Activated CD4-positive, alpha-beta T cell treated with anti-CD3 and anti-CD28 coated beads, Interleukin-2, Interleukin-4, amounts not matched to agents 100 ng/mL and 50 ng/mL, durations not matched to agents 16 hours and 8 hours (primary cell): ENCODE results near the gene RASSF5.
A peak's percentile ranks its signal among the peaks of the same experiment; 100 is the strongest.
"Not testable (repeated sequence)": the region's sequence is repeated elsewhere in the genome, so short reads cannot be mapped to it uniquely, and the experiment has no call there.

Experiments
- DNase-seq: peaks from one replicate; pipeline ENCODE4 v3.0.0-alpha.2; 2020; ENCODE audit warnings: low spot score

Gene RASSF5

DNA sequence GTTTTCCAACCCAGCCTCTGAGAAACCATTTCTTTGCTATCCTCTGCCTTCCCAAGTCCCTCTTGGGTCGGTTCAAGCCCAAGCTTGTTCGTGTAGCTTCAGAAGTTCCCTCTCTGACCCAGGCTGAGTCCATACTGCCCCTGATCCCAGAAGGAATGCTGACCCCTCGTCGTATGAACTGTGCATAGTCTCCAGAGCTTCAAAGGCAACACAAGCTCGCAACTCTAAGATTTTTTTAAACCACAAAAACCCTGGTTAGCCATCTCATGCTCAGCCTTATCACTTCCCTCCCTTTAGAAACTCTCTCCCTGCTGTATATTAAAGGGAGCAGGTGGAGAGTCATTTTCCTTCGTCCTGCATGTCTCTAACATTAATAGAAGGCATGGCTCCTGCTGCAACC is 81.2 kb downstream of the RASSF5 start:
- no peak for DNase-seq

- no peak for DNase-seq
Observed at GRCh38 chr1:206589206-206589605, 81.9 kb downstream of the RASSF5 start.

DNA sequence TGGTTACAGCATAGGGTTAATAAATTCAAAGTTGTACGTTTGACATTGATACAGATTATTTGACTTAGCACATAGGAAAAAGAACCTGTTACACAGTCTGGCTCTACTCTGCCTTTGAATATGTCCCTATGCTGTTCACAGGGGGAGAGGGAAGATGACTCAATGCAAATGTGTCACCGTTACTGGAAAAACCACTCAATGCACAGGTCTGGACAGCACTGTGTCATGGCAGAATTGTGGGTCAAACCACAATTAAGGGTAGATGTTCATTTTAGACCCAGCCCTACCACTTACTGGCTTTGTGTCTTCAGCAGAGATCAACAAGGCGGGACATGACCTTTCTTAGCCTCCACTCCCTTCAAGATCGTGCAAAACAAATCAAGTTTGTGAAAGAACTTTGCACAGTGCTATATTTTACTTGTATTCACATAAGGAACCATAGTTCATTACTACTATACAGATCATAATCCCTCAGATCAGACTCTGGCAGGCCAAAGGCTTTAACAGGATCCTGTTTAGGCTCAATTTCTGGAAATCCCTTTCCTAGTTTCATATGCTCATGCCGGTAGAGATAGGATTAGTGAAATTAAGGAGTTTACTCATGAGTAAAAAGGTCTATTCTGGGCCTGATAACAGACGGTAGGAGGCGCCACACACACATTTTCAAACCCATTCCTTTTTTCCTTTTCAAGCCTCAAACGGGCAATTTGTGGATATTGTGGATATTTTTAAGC is 82.9 kb downstream of the RASSF5 start:
- peak; percentile 95 for DNase-seq

- DNase-seq, result no peak
Observed at GRCh38 chr1:206591226-206591625, 83.9 kb downstream of the RASSF5 start.

DNA sequence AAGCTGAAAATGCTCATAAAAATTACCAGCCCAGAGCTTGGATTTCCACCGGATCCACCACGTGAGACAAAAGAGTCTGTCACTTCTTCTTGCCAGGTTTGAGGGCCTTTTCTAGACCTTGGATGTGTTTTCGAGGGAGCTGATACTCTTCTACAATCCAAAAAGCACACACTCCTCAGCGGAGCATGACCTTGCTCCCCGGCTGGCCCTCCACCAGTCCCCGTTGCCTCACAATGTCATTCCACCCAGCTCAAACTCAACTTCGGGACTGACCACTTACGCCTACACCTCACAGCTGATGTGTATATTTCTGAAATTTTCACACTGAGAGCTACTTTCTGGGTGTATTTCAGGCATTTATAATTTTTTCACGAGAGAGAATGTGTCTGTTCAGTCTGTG is 84.4 kb downstream of the RASSF5 start:
- DNase-seq, result no peak

DNA sequence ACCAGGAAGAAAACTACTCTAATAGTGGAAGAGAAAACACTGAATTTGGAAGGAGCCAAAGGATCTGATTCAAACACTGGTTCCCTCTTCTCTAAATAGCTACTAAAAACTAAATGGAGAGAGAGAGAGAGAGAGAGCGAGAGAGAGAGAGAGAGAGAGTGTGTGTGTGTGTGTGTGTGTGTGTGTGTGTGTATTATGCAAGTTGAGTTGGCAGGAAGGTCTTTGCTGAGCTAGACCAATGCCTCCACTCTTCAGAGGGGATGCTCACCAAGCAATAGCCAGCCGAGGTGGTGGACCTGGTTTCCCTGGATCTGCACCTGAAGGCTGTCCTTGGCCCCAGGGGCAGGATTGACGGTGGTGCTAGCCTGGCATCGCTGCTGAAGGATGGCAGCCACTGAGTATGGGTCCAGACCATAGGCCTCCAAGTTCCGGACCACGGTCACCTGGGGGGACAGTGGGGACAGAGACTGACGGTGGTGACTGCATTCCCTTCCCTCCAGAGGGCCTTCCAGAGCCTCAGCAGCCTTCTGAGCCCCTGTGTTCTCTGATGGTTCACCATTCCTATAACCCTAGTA is 86.1 kb downstream of the RASSF5 start:
- DNase-seq, result no peak

GRCh38 chr1:206595581-206596318 is 88.4 kb downstream of the RASSF5 start:
- no peak for DNase-seq

- no peak for DNase-seq
Observed at GRCh38 chr1:206596319-206596666, 89.0 kb downstream of the RASSF5 start.

DNA sequence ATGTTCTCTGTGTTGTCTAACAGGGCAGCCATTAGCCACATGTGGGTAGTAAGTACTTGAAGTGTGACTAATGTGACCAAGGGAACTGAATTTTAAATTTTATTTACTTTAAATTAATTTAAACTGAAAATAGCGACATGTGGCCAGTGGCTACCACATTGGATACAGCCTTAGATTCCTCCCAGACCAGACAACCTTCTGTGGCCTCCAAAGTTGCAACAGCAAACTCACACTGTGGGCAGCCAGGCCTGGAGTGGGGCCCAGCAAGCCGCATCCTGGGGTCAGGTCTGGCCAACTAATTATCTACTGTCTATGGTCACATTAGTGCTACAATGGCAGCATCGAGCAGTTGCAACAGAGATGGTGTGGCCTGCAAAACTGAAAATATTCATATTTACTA is 93.2 kb downstream of the RASSF5 start:
- DNase-seq, result no peak

- no peak for DNase-seq
Observed at GRCh38 chr1:206604861-206605260, 97.5 kb downstream of the RASSF5 start.

- no peak for DNase-seq
Observed at GRCh38 chr1:206606867-206607266, 99.5 kb downstream of the RASSF5 start.

DNA sequence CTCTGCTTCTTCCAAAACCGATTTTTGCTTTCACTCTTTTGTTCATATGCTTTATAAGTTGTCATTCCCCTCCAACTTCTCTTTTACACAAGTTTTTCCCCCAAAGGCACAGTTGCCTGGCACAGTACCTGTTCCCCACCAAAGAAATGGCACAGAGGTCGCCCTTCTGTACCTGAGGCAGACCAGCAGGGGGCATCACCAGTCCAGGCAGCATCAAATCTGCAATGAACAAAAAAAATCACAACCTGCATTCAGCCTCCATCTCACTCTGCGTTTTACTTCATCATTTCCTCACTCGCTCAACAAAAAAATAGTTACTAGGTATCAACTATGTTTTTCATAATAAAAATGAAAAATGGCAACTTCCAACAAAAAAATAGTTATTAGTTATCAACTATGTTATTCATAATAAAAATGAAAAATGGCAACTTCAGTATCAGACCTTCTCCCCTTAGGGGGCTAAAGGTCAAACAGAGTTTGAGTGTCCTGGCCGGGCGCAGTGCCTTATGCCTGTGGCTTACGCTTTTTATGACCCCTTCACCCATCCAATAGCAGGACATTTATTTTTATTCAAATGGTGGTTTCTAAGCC is 100.9 kb downstream of the RASSF5 start:
- peak; percentile 74 for DNase-seq

DNA sequence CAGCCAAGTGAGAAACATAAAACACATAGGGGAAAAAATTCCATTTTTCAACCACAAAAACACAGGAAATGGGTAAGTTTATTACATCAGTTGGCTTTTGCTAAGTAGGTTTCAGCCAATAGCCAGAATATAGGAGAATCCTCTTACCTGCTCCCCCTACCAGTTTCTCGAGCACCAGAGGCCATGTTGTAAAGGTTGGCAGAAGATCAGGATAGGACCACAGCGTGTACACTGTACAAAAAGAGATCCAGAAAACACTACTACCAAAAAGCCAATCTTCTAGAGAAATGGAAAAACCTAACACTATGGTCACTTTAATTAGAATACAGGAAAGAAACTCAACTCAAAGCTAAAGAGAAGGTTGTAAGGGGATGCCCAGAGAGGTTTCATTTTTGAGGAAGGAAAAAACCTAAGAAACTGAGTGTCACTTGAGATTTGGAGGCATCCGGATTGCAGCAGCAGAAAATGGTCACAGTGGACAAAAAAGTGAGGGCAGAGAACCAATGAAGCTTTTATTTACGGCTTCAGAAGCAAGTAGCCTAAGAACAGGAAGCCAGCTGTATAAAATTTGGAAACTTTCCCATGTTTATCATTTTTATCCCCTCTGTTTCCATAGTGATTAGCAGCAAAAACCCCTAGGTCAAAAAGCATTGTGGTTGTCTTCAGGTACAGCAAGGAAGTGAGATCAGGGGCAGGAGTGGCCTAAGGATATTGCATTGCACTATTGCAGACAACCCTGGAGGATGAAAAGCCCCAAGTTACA is 102.1 kb downstream of the RASSF5 start:
- peak; percentile 51 for DNase-seq

GRCh38 chr1:206612129-206612876 is 105.0 kb downstream of the RASSF5 start, which contains the start of gene EIF2D:
Gene EIF2D, minus strand, starts transcription at chr1:206612465. Its CDS starts 123 bp downstream, at chr1:206612342.
- peak; percentile 97 for DNase-seq

GRCh38 chr1:206626396-206626795 is 119.1 kb downstream of the RASSF5 start:
- not testable (repeated sequence) for DNase-seq

DNA sequence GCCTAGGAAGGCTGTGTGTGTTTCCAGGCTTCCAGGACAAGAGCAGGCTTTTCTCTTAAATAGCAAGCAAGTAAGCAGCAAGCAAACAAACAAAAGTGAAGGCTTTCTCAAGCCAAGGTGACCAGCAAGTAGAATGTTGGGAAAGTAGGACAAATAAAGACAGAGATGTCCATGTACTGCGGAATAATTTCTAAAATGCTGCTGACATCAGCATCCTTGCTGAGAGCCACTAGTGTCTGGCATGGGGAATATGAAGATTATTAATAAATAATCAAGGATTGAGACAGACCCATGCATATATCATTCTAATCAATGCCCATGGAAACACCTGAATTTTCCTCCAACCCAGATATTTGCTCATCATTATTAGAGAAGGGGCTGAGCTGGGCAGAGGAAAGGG is 121.6 kb downstream of the RASSF5 start:
- no peak for DNase-seq

DNA sequence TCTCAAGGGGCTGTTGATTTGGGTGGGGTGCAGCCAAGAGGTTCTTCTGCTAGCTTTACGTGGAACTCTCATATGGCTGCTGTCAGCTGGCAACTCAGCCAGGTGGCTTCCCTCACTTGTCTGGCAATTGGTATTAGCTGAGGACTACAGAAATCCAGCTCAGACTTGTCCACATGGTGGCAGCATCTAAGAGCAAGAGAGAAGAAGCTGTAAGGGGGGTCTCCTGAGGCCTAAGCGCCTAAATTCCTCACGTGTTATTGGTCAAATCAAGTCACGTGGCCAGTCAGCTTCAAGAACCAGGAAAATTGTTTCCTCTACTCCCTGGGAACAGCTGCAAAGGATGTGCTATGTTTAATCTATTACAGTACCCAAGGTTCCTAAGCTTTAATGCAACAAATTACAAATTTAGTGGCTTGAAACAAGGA is 123.8 kb downstream of the RASSF5 start:
- peak; percentile 39 for DNase-seq

- no peak for DNase-seq
Observed at GRCh38 chr1:206633708-206634121, 126.4 kb downstream of the RASSF5 start.

DNA sequence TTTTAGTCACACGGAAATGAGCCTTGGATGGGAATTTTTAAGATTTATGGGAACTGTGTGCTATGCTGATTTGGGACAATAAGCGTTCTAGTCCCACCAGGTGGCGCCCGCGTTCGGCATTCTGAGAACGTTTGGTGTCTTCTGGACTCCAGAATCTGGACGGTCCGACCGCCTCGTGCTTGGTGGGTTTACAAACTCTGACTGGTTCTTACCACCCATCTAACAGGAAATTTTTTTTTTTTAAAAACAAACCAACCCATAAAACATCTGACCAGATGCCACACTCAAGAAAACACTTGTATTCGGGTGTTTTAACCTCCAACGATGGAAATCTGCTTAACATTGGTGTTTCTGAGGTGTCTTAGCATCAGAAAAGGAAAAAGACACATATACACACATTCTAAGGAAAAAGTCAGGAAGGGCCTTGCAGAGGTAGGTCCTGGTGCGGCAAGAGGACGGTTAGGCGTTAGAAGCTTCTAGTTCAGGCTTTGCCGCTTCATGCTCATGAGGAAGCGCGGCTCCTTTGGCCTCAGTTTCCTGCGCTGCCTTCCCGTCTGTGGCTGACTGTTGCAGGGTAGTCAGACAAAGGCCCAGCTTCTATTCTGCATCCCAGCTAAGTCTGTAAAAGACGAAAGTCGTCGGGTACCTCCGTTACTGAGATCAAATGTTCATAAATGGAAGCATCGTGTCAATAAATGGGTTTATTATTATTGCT is 127.2 kb downstream of the RASSF5 start:
- peak; percentile 80 for DNase-seq
